ENCODE measurements around the gene ARHGDIB. TPM values are rescaled to one million over a fixed set of nuclear protein-coding genes. Genes with fewer than 3 reads are reported as not detected.

The ARHGDIB gene
- total and polyA plus RNA-seq, 2 of the 13 experiments (the other 11 are each of a cell fraction or from before 2014, with no cell fraction given): 0.11 to 0.87 TPM

GRCh38 chr12:14893506-14894250 lies 67.7 kb downstream of the ARHGDIB start:
- CTCF ChIA-PET (ENCODE audit: low intra/inter-chr PET ratio, low total read pairs): no interaction called here
- Histone ChIP-seq H3K4me2 (ENCODE audit: low read depth, low read length) (no peak overlapping the region), H3K9ac (ENCODE audit: insufficient read depth, low read depth, low read length) (no peak overlapping the region), H3K27ac (ENCODE audit: extremely low read length, insufficient read depth, low read length) (no peak overlapping the region), H3K4me3 (replicated peaks in 1 of 3; ENCODE audit: insufficient read depth in 1 of 3, low read depth in 2 of 3, low read length in 3 of 3) (no peak overlapping the region), H3K27me3 (ENCODE audit: control insufficient read depth in 1 of 2, insufficient read depth in 2 of 2, low read length in 2 of 2) (no peaks in the 10 kb centered on the region), H4K20me1 (ENCODE audit: insufficient read depth, low read length) (no peaks in the 10 kb centered on the region), H3K9me3 (ENCODE audit: low read length) (no peaks in the 10 kb centered on the region), H2AFZ (ENCODE audit: low read length) (no peak overlapping the region), H3K4me1 (ENCODE audit: insufficient read depth, low read length) (no peaks in the 10 kb centered on the region), H3K79me2 (ENCODE audit: insufficient read depth, low read length) (no peaks in the 10 kb centered on the region), H3K36me3 (replicated peaks in 1 of 2; ENCODE audit: control insufficient read depth in 1 of 2, insufficient read depth in 2 of 2, low read length in 2 of 2) (no peaks in the 10 kb centered on the region)
- FAIRE-seq: no peak
- in situ Hi-C loops (cut with HindIII; ENCODE audit: extremely low pct_ligation_motif_present, low pct_unique_long_range_greater_than_20kb): no loop called here
- POLR2A ChIA-PET: interaction anchor here (1.1 kb wide), 1 partner anchor 50 kb away, joined by 4 read pairs; the partner anchor contains the start of gene ART4
- no peak for ATAC-seq
- BruUV-seq (replicated peaks): no TSS peak
- TF ChIP-seq MTF1 (CRISPR knock-in tag; IDR thresholded peaks at IDR 0.05): no peak
- TF ChIP-seq ARID2 (CRISPR knock-in tag; IDR thresholded peaks at IDR 0.05; ENCODE audit: borderline replicate concordance): no peak
- TF ChIP-seq ZNF329 (CRISPR knock-in tag; IDR thresholded peaks at IDR 0.05; ENCODE audit: low read depth): no peak
- TF ChIP-seq SALL2 (CRISPR knock-in tag; IDR thresholded peaks at IDR 0.05): no peak
- TF ChIP-seq ZBTB10 (CRISPR knock-in tag; IDR thresholded peaks at IDR 0.05; ENCODE audit: borderline replicate concordance): no peak
- no peak for TF ChIP-seq BORCS8-MEF2B (CRISPR knock-in tag; IDR thresholded peaks at IDR 0.05)
- no peak for TF ChIP-seq TEAD2 (CRISPR knock-in tag; IDR thresholded peaks at IDR 0.05)
- no peak for TF ChIP-seq PRMT3 (CRISPR knock-in tag; IDR thresholded peaks at IDR 0.05; ENCODE audit: borderline replicate concordance, low read depth)
- TF ChIP-seq, protein P1, sequence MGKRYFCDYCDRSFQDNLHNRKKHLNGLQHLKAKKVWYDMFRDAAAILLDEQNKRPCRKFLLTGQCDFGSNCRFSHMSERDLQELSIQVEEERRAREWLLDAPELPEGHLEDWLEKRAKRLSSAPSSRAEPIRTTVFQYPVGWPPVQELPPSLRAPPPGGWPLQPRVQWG (CRISPR knock-in tag; IDR thresholded peaks at IDR 0.05; ENCODE audit: borderline replicate concordance, low read depth): no peak
- TF ChIP-seq, protein P2, sequence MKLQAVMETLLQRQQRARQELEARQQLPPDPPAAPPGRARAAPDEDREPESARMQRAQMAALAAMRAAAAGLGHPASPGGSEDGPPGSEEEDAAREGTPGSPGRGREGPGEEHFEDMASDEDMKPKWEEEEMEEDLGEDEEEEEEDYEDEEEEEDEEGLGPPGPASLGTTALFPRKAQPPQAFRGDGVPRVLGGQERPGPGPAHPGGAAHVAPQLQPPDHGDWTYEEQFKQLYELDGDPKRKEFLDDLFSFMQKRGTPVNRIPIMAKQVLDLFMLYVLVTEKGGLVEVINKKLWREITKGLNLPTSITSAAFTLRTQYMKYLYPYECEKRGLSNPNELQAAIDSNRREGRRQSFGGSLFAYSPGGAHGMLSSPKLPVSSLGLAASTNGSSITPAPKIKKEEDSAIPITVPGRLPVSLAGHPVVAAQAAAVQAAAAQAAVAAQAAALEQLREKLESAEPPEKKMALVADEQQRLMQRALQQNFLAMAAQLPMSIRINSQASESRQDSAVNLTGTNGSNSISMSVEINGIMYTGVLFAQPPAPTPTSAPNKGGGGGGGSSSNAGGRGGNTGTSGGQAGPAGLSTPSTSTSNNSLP (IDR thresholded peaks at IDR 0.05; ENCODE audit: low read depth, low read length): no peak
- TF ChIP-seq ZNF12 (CRISPR knock-in tag; IDR thresholded peaks at IDR 0.05): no peak
- no peak for TF ChIP-seq ZFY (CRISPR knock-in tag; IDR thresholded peaks at IDR 0.05)
- TF ChIP-seq ZNF615 (CRISPR knock-in tag; IDR thresholded peaks at IDR 0.05; ENCODE audit: borderline replicate concordance): no peak
- DNase-seq (ENCODE audit: low spot score): no peak
- intact Hi-C loops (cut with micrococcal nuclease; ENCODE audit: unreplicated experiment): loop anchor here (2.0 kb wide), 1 partner anchor 49 kb away; no protein-coding TSS in a partner anchor
- 34% methylated on average over 5 of the region's 5 CpGs for WGBS (ENCODE audit: low lambda C conversion rate)

Data from HepG2 (cell line).